HG03108 (cell line): ENCODE data around the gene PIM3.

ENCODE experiments used
- ATAC-seq: cut with Tn5 transposase; IDR thresholded peaks from one replicate; pipeline ENCODE4 v1.9.1; 2021; ENCODE audit warnings: moderate library complexity; ENCODE audit not compliant: unreplicated experiment

PIM3 gene

GRCh38 chr22:49954991-49955580, 5.5 kb upstream of the PIM3 start:
- no peak for ATAC-seq

GRCh38 chr22:49955581-49956417, 4.8 kb upstream of the PIM3 start:
- ATAC-seq, result no peak

DNA sequence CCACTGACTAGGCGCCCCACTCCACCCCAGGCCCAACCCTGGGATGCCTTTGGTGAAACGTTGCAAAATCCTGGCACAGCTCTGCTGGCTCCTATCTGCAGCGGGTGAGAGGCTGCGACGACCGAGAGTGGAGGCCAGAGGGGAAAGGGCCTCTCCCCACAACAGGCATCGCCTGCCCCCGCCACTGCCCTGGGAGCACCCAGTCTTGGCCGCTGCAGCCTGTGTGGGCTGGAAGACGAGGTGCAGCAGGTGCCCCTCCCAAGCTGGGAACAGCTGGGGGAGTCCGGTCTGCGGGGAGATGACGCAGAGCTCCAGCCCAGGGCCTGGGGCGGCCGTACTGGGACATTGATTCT, 4.2 kb upstream of the PIM3 start:
- ATAC-seq, result no peak

DNA sequence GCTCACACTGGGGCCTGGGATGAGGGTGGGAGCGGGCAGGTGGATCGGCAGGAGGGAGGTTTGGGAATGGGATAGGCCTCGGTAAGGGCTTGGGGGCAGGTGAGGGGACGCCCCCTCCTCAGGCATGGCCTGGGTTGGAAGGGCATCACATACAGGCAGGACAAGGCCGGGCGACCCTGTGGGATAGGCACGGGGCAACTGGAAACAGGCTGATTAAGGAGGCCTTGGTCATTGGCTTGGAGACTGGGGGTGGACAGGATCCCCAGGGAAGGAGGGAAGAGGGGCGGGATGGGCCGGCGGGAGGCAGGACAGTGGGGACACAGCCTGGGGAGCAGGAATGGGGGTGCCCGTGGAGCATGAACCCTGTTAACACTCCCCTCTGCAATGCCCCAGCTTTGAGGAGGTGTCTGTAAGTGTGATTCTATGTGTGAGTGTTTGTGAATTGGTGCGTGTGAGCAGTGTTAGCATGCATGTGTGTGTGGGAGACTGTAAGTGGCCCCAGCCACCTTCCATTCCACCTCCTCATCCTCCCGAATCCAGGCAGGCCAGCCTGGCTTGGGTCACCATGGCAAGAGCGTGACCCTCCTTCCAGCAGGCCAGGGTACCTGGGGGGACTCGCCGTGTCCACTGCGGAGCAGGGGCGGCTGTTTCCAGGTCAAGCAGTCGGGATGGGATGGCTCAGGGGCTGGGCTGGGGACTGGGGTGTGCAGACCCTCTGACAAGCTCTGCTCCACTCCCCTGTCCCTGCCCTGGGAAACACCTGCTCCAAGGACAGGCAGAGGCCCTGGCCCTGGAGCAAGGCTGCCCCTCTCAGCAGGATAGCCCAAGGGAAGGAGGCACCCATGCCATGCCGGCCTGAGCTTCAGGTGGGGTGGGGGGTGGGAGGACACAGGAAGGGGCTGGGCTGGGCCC, 3.4 kb upstream of the PIM3 start:
- ATAC-seq, result no peak

- no peak for ATAC-seq
These were observed 2.7 kb upstream of the PIM3 start for GRCh38 chr22:49957826-49958365.

GRCh38 chr22:49958366-49958921, 2.1 kb upstream of the PIM3 start:
- no peak for ATAC-seq

DNA sequence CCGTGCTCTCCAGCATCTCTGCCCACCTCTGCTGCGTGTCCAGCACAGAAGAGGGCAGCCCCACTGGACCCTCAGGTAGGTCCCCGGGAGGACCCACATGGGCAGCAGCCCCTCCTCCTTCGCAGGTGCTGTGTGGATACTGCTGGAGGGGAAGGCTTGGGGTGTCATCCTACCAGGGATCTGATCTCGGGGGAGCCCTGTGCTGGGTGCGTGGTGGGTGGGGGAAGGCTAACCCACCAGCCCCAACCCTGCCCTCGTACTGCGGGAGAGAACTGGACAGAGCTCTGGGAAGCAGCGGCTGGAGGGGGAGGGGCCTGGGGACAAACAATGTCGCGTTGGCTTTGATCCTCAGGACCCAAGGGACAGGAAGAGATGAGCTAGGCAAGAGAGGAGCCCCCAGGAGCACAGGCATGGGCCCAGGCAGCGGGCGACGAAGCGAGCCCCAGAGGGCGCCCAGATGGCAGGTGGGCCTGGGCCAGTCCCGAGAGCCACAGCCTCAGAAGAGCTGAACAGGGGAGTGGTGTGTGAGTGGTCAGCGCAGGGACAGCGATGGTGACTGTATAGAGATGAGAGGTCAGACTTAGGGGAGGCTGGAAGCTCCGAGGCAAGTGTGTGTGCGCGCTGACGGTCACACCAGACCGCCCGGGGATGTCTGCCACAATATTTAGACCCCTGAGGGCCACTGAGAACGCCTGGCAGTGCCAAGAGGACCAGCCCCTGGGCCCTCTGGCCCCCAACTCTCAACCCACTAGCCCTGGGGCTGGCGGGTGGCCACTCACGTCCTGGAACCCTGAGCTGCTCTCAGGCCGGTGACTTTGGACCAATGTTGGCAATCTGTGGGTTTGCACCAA, 1.4 kb upstream of the PIM3 start:
- ATAC-seq, result no peak

DNA sequence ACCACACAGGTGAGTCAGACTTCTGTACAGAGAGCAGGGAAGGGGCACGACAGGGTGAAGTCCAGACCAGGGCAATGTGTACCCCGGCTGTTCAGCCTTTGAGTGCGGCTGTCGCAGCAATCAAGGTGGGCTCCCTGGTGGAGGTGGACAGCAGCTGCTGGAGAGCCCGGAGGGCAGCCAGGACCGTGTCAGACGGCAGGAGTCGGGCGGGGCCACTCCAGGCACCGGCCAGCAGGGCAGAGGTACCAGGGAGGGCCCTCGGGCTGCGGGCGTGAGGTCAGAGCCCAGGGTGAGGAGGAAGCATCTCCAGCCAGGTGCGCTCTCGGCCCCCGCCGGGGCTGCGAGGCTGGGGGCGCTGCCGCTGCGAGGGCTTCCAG, 802 bp upstream of the PIM3 start:
- ATAC-seq, result no peak

- ATAC-seq, result no peak
These were observed 531 bp downstream of the PIM3 start for GRCh38 chr22:49961005-49961600.

DNA sequence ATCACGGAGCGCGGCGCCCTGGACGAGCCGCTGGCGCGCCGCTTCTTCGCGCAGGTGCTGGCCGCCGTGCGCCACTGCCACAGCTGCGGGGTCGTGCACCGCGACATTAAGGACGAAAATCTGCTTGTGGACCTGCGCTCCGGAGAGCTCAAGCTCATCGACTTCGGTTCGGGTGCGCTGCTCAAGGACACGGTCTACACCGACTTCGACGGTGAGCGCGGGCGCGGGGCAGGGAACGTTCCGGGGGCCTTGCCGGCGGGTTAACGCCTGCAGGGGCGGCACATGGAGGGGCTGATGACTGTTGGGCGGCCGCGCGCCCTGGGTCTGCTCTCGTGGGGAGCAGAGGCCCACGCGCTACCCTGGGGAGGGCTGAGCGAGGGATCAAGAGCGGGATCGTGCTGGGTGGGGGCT, 1.0 kb downstream of the PIM3 start:
- no peak for ATAC-seq

GRCh38 chr22:49962012-49962750, 1.6 kb downstream of the PIM3 start:
- peak; percentile 20 for ATAC-seq

- no peak for ATAC-seq
These were observed 2.4 kb downstream of the PIM3 start for GRCh38 chr22:49962751-49963646.

DNA sequence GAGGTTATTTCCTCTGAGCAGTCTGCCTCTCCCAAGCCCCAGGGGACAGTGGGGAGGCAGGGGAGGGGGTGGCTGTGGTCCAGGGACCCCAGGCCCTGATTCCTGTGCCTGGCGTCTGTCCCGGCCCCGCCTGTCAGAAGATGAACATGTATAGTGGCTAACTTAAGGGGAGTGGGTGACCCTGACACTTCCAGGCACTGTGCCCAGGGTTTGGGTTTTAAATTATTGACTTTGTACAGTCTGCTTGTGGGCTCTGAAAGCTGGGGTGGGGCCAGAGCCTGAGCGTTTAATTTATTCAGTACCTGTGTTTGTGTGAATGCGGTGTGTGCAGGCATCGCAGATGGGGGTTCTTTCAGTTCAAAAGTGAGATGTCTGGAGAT, 3.1 kb downstream of the PIM3 start:
- ATAC-seq, result no peak

DNA sequence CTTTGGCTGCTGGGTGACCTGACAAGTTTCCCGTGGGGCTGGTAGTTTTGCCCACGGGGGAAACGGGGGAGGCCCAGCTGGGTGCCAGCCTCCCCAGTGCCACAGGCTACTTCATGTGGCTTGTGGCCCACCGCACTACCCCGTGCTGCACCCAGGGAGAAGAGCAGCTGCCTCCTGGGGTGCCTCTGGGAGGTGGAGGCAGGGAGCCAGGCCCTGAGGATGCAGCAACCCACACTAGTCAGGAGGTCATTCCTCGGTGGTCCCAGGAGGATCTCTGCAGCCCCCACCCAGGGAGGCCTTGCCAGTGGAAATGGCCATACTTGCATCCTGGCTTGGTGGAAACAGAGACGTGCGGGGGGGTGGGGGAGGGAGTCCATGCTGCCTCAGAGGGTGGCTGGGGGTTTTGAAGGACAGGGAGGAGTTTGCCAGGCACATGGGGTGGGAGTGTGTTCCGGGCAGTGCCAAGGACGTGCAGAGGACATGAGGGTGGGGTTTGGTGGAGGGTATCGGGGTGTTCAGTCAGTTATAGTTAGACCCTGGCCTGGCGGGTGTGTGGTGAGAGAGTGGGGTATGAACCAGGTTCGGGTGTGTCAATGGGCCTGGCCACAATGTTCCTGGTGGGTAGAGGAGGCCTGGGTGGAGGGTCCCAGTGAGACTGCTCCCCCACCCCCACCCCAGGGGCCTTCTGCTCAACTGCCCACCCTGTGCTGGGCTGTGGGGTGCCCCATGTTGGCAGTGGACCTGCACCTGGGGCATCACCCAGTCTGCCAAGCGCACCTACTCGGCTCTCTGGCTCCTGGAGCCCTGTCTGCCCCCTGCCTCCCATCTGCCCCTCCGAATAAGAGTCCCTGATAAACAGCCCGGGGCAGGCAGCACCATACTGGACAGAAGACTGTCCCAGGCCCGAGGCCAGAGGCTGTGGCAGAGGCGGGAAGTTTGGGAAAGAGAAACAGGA, 3.8 kb downstream of the PIM3 start:
- no peak for ATAC-seq

- no peak for ATAC-seq
These were observed 4.8 kb downstream of the PIM3 start for GRCh38 chr22:49965091-49966040.
